T-helper 22 cell (primary cell): ENCODE measurements around the gene LHFPL3.
"Not testable (repeated sequence)": the region's sequence is repeated elsewhere in the genome, so short reads cannot be mapped to it uniquely, and the experiment has no call there.

Experiments used
- DNase-seq: peaks from one replicate; pipeline ENCODE4 v3.0.0-alpha.2; 2020; ENCODE audit warnings: low read depth

LHFPL3 gene

GRCh38 chr7:104482362-104483037 lies 154.1 kb downstream of the LHFPL3 start:
- DNase-seq: no peak

GRCh38 chr7:104486931-104487330 lies 158.5 kb downstream of the LHFPL3 start:
- no peak for DNase-seq

DNA sequence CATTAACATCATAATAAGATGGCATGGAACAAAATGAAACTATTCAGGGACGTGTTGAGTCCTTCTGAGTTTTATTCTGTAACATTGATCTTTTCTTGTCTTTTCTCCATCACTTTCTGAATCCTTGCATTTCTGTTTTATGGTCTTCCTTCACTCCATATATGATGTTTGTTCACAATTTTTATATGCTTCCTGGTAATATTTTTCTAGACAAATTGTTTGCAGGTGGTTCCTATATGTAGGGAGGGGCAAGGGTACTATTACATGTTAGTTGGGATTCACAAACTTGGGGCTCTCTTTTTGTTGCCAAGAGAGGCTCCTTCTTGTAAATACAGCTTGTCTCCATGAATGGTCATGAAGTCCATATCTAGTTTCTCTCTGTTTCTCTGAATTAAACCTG lies 159.2 kb downstream of the LHFPL3 start:
- DNase-seq: no peak

DNA sequence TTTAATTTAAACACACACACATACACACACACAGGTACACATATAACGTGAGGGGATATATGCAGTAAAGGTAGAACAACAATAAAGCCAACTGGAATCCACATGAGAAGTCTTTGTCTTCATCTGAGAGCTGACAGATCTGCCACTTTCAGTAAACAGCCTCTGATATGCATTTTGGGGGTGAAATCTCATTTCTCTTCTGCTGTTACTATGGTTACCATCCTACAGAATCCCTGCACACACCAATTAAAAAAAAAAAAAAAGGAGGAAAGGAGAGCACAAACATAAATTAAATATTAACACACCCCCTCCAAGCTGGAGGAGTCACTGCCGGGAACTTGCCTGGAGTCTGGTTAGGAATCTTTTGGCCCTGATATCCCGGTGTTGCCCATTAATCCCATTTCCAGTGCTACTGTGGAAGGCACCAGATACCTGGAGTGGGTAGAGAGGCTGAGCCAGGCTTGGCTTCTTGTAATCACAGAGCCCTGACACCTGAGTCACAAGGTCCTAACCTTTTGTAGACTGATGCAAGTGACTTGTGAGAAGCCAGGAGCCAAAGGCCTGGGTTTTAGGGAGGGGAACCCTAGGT lies 169.1 kb downstream of the LHFPL3 start:
- DNase-seq: no peak

GRCh38 chr7:104499975-104500374 lies 171.6 kb downstream of the LHFPL3 start:
- no peak for DNase-seq

DNA sequence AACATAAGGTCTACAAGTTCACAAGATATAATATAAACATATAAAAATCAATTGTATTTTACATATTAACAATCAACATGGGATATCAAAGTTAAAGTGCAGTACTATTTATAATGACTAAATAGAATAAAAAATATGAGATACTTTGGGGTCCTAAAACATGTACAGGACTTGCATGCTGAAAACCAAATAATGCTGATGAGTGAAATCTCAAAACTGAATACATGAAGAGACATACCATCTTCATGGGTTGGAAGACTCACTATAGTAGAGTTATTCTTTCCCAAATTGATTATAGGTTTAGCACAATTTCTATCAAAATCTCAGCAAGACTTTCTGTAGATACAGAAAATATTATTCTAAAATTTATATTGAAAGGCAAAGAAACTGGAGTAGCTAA lies 181.5 kb downstream of the LHFPL3 start:
- DNase-seq: no peak

GRCh38 chr7:104524853-104525252 lies 196.4 kb downstream of the LHFPL3 start:
- DNase-seq: no peak

- no peak for DNase-seq
Observed at GRCh38 chr7:104528142-104528541, 199.7 kb downstream of the LHFPL3 start.

GRCh38 chr7:104529567-104529966 lies 201.2 kb downstream of the LHFPL3 start:
- no peak for DNase-seq

DNA sequence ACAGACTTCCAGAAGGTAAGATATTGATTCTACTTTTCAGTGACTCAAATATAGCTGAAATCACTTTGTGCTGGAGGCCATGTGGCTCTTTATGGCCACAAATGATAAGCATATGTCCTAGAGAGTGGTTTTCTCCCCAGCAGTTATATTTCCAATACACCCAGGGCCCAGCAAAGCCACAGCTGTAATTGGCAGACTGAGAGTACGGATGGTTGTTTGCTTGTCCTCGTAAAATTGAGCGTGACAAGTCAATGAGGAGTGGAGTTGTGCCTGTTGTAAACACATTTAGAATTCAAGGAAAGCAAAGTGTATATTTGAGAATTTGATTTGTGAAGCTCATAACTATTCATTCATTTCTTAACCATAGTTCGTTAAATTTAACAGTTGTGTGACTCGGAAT lies 201.8 kb downstream of the LHFPL3 start:
- no peak for DNase-seq

DNA sequence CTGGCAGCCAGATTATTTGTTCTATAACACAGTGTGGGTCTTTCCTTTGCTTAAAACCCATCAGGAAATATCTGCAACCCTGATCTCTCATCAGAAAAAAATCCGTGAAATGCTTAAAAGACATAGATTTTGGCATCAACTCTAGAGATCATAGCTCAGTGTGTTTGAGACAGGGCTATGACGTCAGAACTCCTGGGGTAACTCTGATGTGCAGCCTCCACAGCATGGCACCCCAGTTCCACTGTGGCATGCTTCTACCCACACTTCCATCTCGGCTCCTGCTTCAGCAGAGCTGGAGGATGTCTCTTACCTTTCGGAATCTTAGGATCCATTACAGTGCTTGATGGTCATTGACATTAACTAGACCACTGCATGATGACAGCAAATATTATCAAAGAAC lies 205.7 kb downstream of the LHFPL3 start:
- no peak for DNase-seq

DNA sequence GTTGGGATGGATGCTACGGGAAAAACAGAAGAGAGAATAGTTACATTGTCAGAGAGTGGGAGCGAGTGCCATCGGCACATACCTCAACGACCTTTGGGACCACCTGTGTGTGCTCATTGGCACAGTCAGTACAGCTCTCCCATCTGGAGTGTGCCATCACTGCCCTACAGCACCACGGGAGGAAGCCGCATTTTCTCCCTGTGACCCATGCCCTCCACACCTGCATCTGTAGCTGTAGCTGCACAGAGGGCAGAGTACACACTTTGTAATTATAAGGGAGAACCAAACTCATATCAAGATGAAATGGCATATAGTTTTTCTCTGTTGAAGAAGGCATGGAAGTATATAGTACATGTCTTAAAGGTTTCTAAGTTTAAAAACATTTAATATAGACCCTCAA lies 207.4 kb downstream of the LHFPL3 start:
- DNase-seq: no peak

GRCh38 chr7:104536956-104537355 lies 208.6 kb downstream of the LHFPL3 start:
- DNase-seq: no peak

- no peak for DNase-seq
Observed at GRCh38 chr7:104538152-104538551, 209.7 kb downstream of the LHFPL3 start.

DNA sequence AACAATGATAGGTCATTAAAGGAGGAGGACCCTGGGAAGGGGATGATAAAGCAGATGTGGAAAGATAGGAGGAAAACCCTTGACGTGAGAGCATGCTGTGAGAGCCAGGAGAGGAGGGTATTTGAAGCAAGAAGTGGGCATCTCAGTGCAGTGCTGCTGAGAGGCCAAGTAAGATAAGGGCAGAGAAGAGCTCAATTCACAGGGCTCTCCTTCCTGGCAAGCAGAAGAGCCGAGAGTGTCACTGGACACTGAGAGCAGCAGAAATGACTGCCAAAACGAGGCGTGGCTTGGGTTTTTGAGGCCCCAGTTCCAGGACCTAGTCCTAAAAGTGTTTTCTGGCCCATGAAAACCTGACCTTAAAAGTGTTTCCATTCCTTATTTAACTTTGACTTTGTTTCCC lies 213.5 kb downstream of the LHFPL3 start:
- DNase-seq: no peak

DNA sequence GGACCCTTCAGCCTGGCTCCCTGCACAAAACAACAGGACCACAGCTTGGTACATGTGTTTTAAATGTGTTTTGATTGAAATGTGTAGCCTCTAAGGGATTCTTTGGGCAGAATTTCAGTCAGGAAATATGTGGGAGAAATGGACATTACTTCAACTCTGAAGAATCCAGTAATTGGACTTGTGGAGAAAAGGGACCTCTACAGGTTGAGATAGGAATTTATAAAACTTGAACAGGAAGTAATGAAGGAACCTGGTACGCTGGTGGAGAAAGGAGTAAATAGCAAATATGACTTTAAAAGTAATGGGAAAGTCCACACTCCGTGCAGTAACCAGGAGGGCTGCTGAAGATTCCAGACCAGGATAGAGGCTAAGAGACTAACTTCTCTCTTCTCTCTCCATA lies 220.5 kb downstream of the LHFPL3 start:
- no peak for DNase-seq

DNA sequence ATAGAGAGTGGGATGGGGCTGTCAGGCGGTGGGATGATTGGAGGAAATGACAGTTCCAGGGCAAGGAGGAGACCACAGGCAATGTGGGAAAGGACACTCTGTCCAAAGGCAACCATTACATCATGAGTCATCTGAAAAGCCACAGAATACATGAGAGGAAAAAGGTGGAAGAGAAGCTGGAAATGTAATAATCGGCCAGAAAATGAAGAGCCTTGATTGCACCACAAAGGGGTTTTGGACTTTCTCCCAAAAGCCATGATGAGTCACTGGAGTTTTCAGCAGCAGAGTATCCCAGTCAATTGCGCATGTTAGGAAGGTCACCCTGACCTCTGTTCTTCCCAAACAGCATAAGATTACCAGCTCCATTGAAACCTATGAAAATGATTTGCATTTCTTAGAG lies 222.0 kb downstream of the LHFPL3 start:
- no peak for DNase-seq

GRCh38 chr7:104551226-104551625 lies 222.8 kb downstream of the LHFPL3 start:
- no peak for DNase-seq

GRCh38 chr7:104552102-104552501 lies 223.7 kb downstream of the LHFPL3 start:
- no peak for DNase-seq

GRCh38 chr7:104553074-104553473 lies 224.7 kb downstream of the LHFPL3 start:
- no peak for DNase-seq

GRCh38 chr7:104563350-104563901 lies 235.0 kb downstream of the LHFPL3 start:
- not testable (repeated sequence) for DNase-seq

DNA sequence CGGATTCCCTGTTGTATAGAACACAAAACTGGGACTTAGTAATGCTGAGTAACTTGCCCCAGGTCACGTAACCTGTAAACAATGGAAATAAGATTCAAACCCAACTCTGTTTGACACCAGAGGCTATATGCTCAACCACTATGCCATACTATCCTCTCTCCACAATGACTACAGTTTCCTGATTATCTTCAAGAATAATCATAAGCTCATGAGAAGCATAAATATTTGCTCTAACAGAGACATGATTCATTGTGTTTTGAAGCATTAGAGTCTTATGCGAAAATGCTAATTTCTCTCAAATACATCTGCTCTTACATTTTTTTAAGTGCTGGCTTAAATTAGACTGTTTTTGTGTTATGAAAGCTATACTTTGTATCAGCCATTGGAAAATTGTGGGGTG lies 241.3 kb downstream of the LHFPL3 start:
- DNase-seq: no peak

DNA sequence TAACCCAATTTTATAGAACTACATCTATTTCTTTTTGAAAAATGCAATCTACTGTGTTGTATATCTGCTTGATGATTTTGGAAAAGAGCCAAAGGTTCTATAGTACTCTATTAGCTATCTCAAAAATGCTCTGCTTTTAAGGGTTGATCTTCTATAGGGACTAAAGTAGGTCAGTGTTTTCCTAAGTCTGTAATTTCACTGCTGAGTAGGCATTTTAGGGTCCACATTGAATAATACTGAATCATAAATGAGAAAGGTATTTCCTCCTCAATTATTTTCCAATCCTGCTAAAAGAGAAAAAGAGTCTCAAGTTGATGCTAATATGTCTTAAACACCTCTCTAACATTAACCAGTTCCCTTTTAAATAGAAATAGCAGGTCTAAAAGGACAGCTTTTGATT lies 244.2 kb downstream of the LHFPL3 start:
- DNase-seq: no peak

GRCh38 chr7:104584620-104585019 lies 256.2 kb downstream of the LHFPL3 start:
- no peak for DNase-seq
